K562 (cell line): Measurements from ENCODE around the gene NAPA. TPM values are rescaled to one million over a fixed set of nuclear protein-coding genes. Genes with fewer than 3 reads are reported as not detected.

ENCODE experiments used
- AFF4 ChIP-seq: sonication (generic); formaldehyde crosslinking; IDR thresholded peaks from 2 replicates; pipeline ENCODE4 v1.8.0; 2023; ENCODE audit warnings: mild to moderate bottlenecking, missing genetic modification reagents
- ATF2 ChIP-seq: sonication (generic); formaldehyde crosslinking; IDR thresholded peaks from 2 replicates; pipeline ENCODE4 v1.8.1; 2022; ENCODE audit warnings: missing genetic modification reagents
- CBX8 ChIP-seq: fragments of 200-600 bp; sonication (generic); IDR thresholded peaks from 2 replicates; pipeline ENCODE4 v1.6.1; 2012; ENCODE audit warnings: borderline replicate concordance, mixed run types, low read depth, mild to moderate bottlenecking, moderate library complexity, mixed read lengths, low read length, control low read depth, inconsistent platforms; ENCODE audit not compliant: poor library complexity, severe bottlenecking; ENCODE audit errors: extremely low read depth
- CCNT2 ChIP-seq: IDR thresholded peaks from 2 replicates; pipeline ENCODE4 v1.6.1; 2011; ENCODE audit warnings: borderline replicate concordance, low read depth, mild to moderate bottlenecking, moderate library complexity, mixed read lengths, low read length; ENCODE audit not compliant: insufficient read length; ENCODE audit errors: extremely low read depth
- CTCF ChIP-seq, 3 experiments: IDR thresholded peaks in 2 of 3; conservative IDR thresholded peaks in 1 of 3; 2 replicates each; pipeline ENCODE4 v1.5.1; 2011 to 2012; ENCODE audit warnings: low read length in 3 of 3, mild to moderate bottlenecking in 3 of 3, control low read depth in 2 of 3, improper control_type of control experiment in 1 of 3, inconsistent platforms in 1 of 3, low read depth in 1 of 3, mixed read lengths in 1 of 3, moderate library complexity in 1 of 3; ENCODE audit not compliant: insufficient read depth in 2 of 3
- ESRRA ChIP-seq: fragments of 450-650 bp; IDR thresholded peaks from 2 replicates; pipeline ENCODE4 v1.6.1; 2014; ENCODE audit warnings: low read depth, mild to moderate bottlenecking, moderate library complexity, borderline replicate concordance
- FOXK1 ChIP-seq: sonication (generic); formaldehyde crosslinking; IDR thresholded peaks from 2 replicates; pipeline ENCODE4 v1.8.0; 2022; ENCODE audit warnings: missing genetic modification reagents, mild to moderate bottlenecking, borderline replicate concordance
- HCFC1 ChIP-seq: IDR thresholded peaks from 2 replicates; pipeline ENCODE4 v1.6.1; 2012; ENCODE audit warnings: low read depth, low read length, improper control_type of control experiment
- HDAC8 ChIP-seq: fragments of 450-650 bp; IDR thresholded peaks from 2 replicates; pipeline ENCODE4 v1.6.1; 2016; ENCODE audit warnings: mild to moderate bottlenecking, missing genetic modification characterization, moderate library complexity, missing compliant biosample characterization
- JUN ChIP-seq, 2 experiments: sonication (generic) in 1 of 2; formaldehyde crosslinking in 1 of 2; IDR thresholded peaks; 2 replicates each; pipeline versions ENCODE4 v1.6.1 to v1.8.0; 2012 to 2022; ENCODE audit warnings: borderline replicate concordance in 2 of 2, mild to moderate bottlenecking in 2 of 2, improper control_type of control experiment in 1 of 2, low read depth in 1 of 2, low read length in 1 of 2, missing genetic modification reagents in 1 of 2
- MAX ChIP-seq: sonication (generic); formaldehyde crosslinking; IDR thresholded peaks from 2 replicates; pipeline ENCODE4 v1.9.0; 2022; ENCODE audit warnings: mild to moderate bottlenecking, missing genetic modification reagents
- MLLT1 ChIP-seq, 2 experiments: fragments of 450-650 bp; IDR thresholded peaks; 2 replicates each; pipeline ENCODE4 v1.6.1; 2016
- RB1 ChIP-seq: fragments of 450-650 bp; IDR thresholded peaks from 2 replicates; pipeline ENCODE4 v1.6.1; 2017; ENCODE audit warnings: low read depth, mild to moderate bottlenecking
- TGIF2 ChIP-seq: sonication (generic); formaldehyde crosslinking; IDR thresholded peaks from 2 replicates; pipeline ENCODE4 v1.8.1; 2022; ENCODE audit warnings: mild to moderate bottlenecking, missing genetic modification reagents, moderate library complexity
- U2AF1 ChIP-seq: fragments of 200-400 bp; formaldehyde crosslinking; optimal IDR thresholded peaks from 2 replicates; pipeline ENCODE3; 2017; ENCODE audit warnings: mild to moderate bottlenecking, low read depth, low read length, moderate library complexity
- polyA plus RNA-seq, 8 experiments: library from polyadenylated mRNA; depleted of rRNA in 4 of 8; stranded (reverse) in 5 of 8; unstranded in 3 of 8; fragments of >200 nt; fragmentation: Nextera tagmentation in 2 of 8; fragmentation: Illumina TruSeq in 1 of 8; extraction: Ambion mirVana in 2 of 8; extraction: Trizol in 1 of 8; gene quantifications; 2 replicates each; pipeline versions ENCODE4 v1.2.1 to v1.2.3, GENCODE V29; 2011 to 2014; ENCODE audit warnings: inconsistent platforms in 1 of 8, missing spikeins in 1 of 8
- total RNA-seq, 7 experiments: library from RNA; depleted of rRNA in 6 of 7; stranded (reverse); fragments of >200 nt in 6 of 7; fragmentation: Illumina TruSeq in 2 of 7; extraction: Trizol in 2 of 7; gene quantifications; 2 replicates each; pipeline versions ENCODE4 v1.2.1 to v1.2.3, GENCODE V29; 2011 to 2021; ENCODE audit warnings: low replicate concordance in 1 of 7

Gene NAPA
- total and polyA plus RNA-seq, 9 of the 15 experiments (the other 6 are each of a cell fraction or from before 2014, with no cell fraction given), result 5.4 to 98.6 (median 77.5) TPM

- 0 out of 4 replicates have a peak, but pooled peaks of 1 of the 2 experiments have one; percentile 1 for TF ChIP-seq MLLT1 (IDR thresholded peaks at IDR 0.05)
- peak; percentile 74 for TF ChIP-seq RB1
- TF ChIP-seq CCNT2, result peak; percentile 80
- peak; percentile 83; the same call in 1 of the 2 replicates for TF ChIP-seq ATF2 (CRISPR knock-in tag)
- TF ChIP-seq HDAC8 (tag), result peak; percentile 49; the same call in 1 of the 2 replicates
- TF ChIP-seq AFF4 (CRISPR knock-in tag), result peak; percentile 66; the same call in 1 of the 2 replicates
- peak; percentile 80 for TF ChIP-seq U2AF1
- peak; percentile 4; the same call in 1 of the 2 replicates for TF ChIP-seq HCFC1
- no peak for TF ChIP-seq TGIF2 (CRISPR knock-in tag)
- no peak; a peak in 1 of 6 replicates for TF ChIP-seq CTCF (IDR thresholded peaks at IDR 0.05 in 2 of 3, conservative IDR thresholded peaks at IDR 0.05 in 1 of 3; ENCODE audit: insufficient read depth in 2 of 3, low read depth in 1 of 3, low read length in 3 of 3)
- TF ChIP-seq JUN (IDR thresholded peaks at IDR 0.05; ENCODE audit: borderline replicate concordance, low read depth, low read length), result peak; percentile 40; the same call in 1 of the 2 replicates
- peak; percentile 90; the same call in 1 of the 2 replicates for TF ChIP-seq JUN (CRISPR knock-in tag; IDR thresholded peaks at IDR 0.05; ENCODE audit: borderline replicate concordance)
- TF ChIP-seq MAX (CRISPR knock-in tag), result peak; percentile 100
- no peak for TF ChIP-seq FOXK1 (CRISPR knock-in tag)
- peak; percentile 8; the same call in 1 of the 2 replicates for TF ChIP-seq ESRRA
- TF ChIP-seq CBX8, result no peak
Measured at GRCh38 chr19:47447470-47448359, 67.1 kb downstream of the NAPA start (continued).
